IMR-90 (cell line): ENCODE data around the gene HEXD. TPM values are rescaled to one million over a fixed set of nuclear protein-coding genes. Genes with fewer than 3 reads are reported as not detected.

Experiments used
- ATAC-seq: fragments of 200-7000 bp; cut with Tn5 transposase; 2 replicates; pipeline ENCODE4 v1.9.1; 2020; ENCODE audit warnings: low read depth, mild to moderate bottlenecking, moderate library complexity
- BruUV-seq: library from RNA; stranded (reverse); fragments of 400-500 nt; replicated peaks from 2 replicates; lab custom pipeline; 2021; lab: Mats Ljungman, UMichigan
- CTCF ChIA-PET: fragments of 300-600 bp; formaldehyde crosslinking; extraction: SDS; loops from one replicate; lab custom pipeline; 2021; ENCODE audit warnings: antibody characterized with exemption; lab: Yijun Ruan, JAX
- POLR2A ChIA-PET: fragments of 300-600 bp; sonication (Branson Sonifier 250); formaldehyde crosslinking; loops from one replicate; lab custom pipeline; 2022; ENCODE audit warnings: antibody characterized with exemption; ENCODE audit not compliant: unreplicated experiment; lab: Charles Lee
- DNase-seq: peaks from one replicate; pipeline ENCODE4 v3.0.0; 2013
- H2AFZ ChIP-seq: replicated peaks from 2 replicates; pipeline ENCODE3; 2013; ENCODE audit warnings: low read length, mild to moderate bottlenecking; ENCODE audit not compliant: poor library complexity
- H2AK5ac ChIP-seq: 2 replicates; pipeline ENCODE4 v1.6.1; 2013; ENCODE audit warnings: low read depth, low read length, inconsistent platforms
- H2AK9ac ChIP-seq: replicated peaks from 2 replicates; pipeline ENCODE3; 2013; ENCODE audit warnings: mild to moderate bottlenecking, low read depth, low read length, moderate library complexity; ENCODE audit not compliant: poor library complexity
- H2BK120ac ChIP-seq: 2 replicates; pipeline ENCODE4 v1.6.1; 2013; ENCODE audit warnings: low read depth, low read length, inconsistent platforms
- H2BK15ac ChIP-seq: 3 replicates; pipeline ENCODE4 v1.6.1; 2013; ENCODE audit warnings: low read depth, low read length, inconsistent platforms
- H2BK20ac ChIP-seq: 2 replicates; pipeline ENCODE4 v1.6.1; 2013; ENCODE audit warnings: low read depth, mild to moderate bottlenecking, inconsistent platforms, low read length, moderate library complexity
- H2BK5ac ChIP-seq: 2 replicates; pipeline ENCODE4 v1.6.1; 2013; ENCODE audit warnings: mild to moderate bottlenecking, low read depth, low read length, inconsistent platforms; ENCODE audit not compliant: poor library complexity, severe bottlenecking
- H3K14ac ChIP-seq: replicated peaks from 2 replicates; pipeline ENCODE4 v1.6.1; 2013; ENCODE audit warnings: low read depth, low read length, inconsistent platforms
- H3K18ac ChIP-seq: 2 replicates; pipeline ENCODE4 v1.6.1; 2013; ENCODE audit warnings: low read depth, low read length, control low read depth
- H3K23ac ChIP-seq: 2 replicates; pipeline ENCODE4 v1.6.1; 2013; ENCODE audit warnings: low read depth, low read length, inconsistent platforms
- H3K27ac ChIP-seq: 2 replicates; pipeline ENCODE4 v1.5.1; 2013; ENCODE audit warnings: mild to moderate bottlenecking, control low read depth, low read length; ENCODE audit not compliant: insufficient read depth
- H3K27me3 ChIP-seq: 2 replicates; pipeline ENCODE4 v1.6.1; 2013; ENCODE audit warnings: low read length; ENCODE audit not compliant: control insufficient read depth, insufficient read depth
- H3K36me3 ChIP-seq: 2 replicates; pipeline ENCODE4 v1.6.1; 2013; ENCODE audit warnings: low read length, mixed read lengths; ENCODE audit not compliant: control insufficient read depth, insufficient read depth
- H3K4ac ChIP-seq: 2 replicates; pipeline ENCODE4 v1.6.1; 2013; ENCODE audit warnings: low read depth, low read length, inconsistent platforms
- H3K4me1 ChIP-seq: 2 replicates; pipeline ENCODE4 v1.6.1; 2013; ENCODE audit warnings: low read length, mixed read lengths; ENCODE audit not compliant: control insufficient read depth, insufficient read depth
- H3K4me2 ChIP-seq: 2 replicates; pipeline ENCODE4 v1.6.1; 2013; ENCODE audit warnings: low read depth, mild to moderate bottlenecking, control low read depth, low read length, moderate library complexity
- H3K4me3 ChIP-seq: 2 replicates; pipeline ENCODE4 v1.5.1; 2013; ENCODE audit warnings: low read depth, mild to moderate bottlenecking, control low read depth, low read length, moderate library complexity; ENCODE audit not compliant: insufficient read depth
- H3K56ac ChIP-seq: 2 replicates; pipeline ENCODE4 v1.6.1; 2013; ENCODE audit warnings: low read length, inconsistent platforms; ENCODE audit not compliant: insufficient read depth; ENCODE audit errors: extremely low read depth
- H3K79me1 ChIP-seq, 2 experiments: 2 replicates each; pipeline ENCODE4 v1.6.1; 2013; ENCODE audit warnings: low read length in 2 of 2, inconsistent platforms in 1 of 2, low read depth in 1 of 2
- H3K9ac ChIP-seq: 2 replicates; pipeline ENCODE4 v1.6.1; 2013; ENCODE audit warnings: low read depth, low read length, control low read depth
- H3K9me1 ChIP-seq: 2 replicates; pipeline ENCODE4 v1.6.1; 2013; ENCODE audit warnings: low read length, inconsistent platforms; ENCODE audit not compliant: insufficient read depth
- H3K9me3 ChIP-seq: 2 replicates; pipeline ENCODE4 v1.6.1; 2013; ENCODE audit warnings: low read length; ENCODE audit not compliant: control insufficient read depth, insufficient read depth
- H4K20me1 ChIP-seq: 2 replicates; pipeline ENCODE4 v1.6.1; 2013; ENCODE audit warnings: low read length, inconsistent platforms; ENCODE audit not compliant: insufficient read depth
- H4K5ac ChIP-seq: 2 replicates; pipeline ENCODE4 v1.6.1; 2013; ENCODE audit warnings: mild to moderate bottlenecking, low read depth, low read length, control low read depth
- H4K8ac ChIP-seq, 2 experiments: 2 replicates each; pipeline ENCODE4 v1.6.1; 2013; ENCODE audit warnings: low read depth in 2 of 2, low read length in 2 of 2, control low read depth in 1 of 2, inconsistent platforms in 1 of 2
- H4K91ac ChIP-seq: 2 replicates; pipeline ENCODE4 v1.6.1; 2013; ENCODE audit warnings: low read depth, low read length, inconsistent platforms; ENCODE audit not compliant: insufficient read depth
- BHLHE40 ChIP-seq: fragments of 150-350 bp; IDR thresholded peaks from 2 replicates; pipeline ENCODE4 v1.6.1; 2016; ENCODE audit warnings: mild to moderate bottlenecking, low read depth, low read length
- CEBPB ChIP-seq: IDR thresholded peaks from 2 replicates; pipeline ENCODE4 v1.6.1; 2012; ENCODE audit warnings: low read depth, low read length, improper control_type of control experiment
- CHD1 ChIP-seq: IDR thresholded peaks from 2 replicates; pipeline ENCODE4 v1.6.1; 2012; ENCODE audit warnings: low read depth, low read length, improper control_type of control experiment
- FOS ChIP-seq: fragments of 150-350 bp; IDR thresholded peaks from 2 replicates; pipeline ENCODE4 v1.6.1; 2016; ENCODE audit warnings: low read depth, low read length
- MAFK ChIP-seq: IDR thresholded peaks from 2 replicates; pipeline ENCODE4 v1.6.1; 2012; ENCODE audit warnings: low read depth, low read length, improper control_type of control experiment
- MXI1 ChIP-seq: IDR thresholded peaks from 2 replicates; pipeline ENCODE4 v1.6.1; 2012; ENCODE audit warnings: low read depth, mild to moderate bottlenecking, low read length, moderate library complexity, borderline replicate concordance
- NFE2L2 ChIP-seq: fragments of 150-350 bp; IDR thresholded peaks from 2 replicates; pipeline ENCODE4 v1.6.1; 2016; ENCODE audit warnings: low read depth, mild to moderate bottlenecking, low read length
- POLR2A ChIP-seq: IDR thresholded peaks from 2 replicates; pipeline ENCODE4 v1.6.1; 2012; ENCODE audit warnings: mild to moderate bottlenecking, low read depth, low read length
- RAD21 ChIP-seq: IDR thresholded peaks from 2 replicates; pipeline ENCODE4 v1.6.1; 2012; ENCODE audit warnings: low read length, improper control_type of control experiment
- RCOR1 ChIP-seq: IDR thresholded peaks from 2 replicates; pipeline ENCODE4 v1.6.1; 2012; ENCODE audit warnings: mild to moderate bottlenecking, low read length, improper control_type of control experiment; ENCODE audit not compliant: insufficient replicate concordance
- RFX5 ChIP-seq: IDR thresholded peaks from 2 replicates; pipeline ENCODE4 v1.8.0; 2012; ENCODE audit warnings: low read depth, mild to moderate bottlenecking, low read length, moderate library complexity
- SMC3 ChIP-seq: fragments of 150-350 bp; IDR thresholded peaks from 2 replicates; pipeline ENCODE4 v1.6.1; 2016; ENCODE audit warnings: low read depth, mild to moderate bottlenecking, antibody characterized with exemption, low read length, moderate library complexity
- WGBS, 2 experiments: methylation state at CpG; one replicate each; pipeline versions ENCODE4 v1.1.5 to v1.1.7; 2013; ENCODE audit warnings: missing lambda C conversion rate in 2 of 2; ENCODE audit not compliant: insufficient read length in 1 of 2; ENCODE audit errors: extremely low coverage in 2 of 2; 5-methylcytosine and 5-hydroxymethylcytosine counted together
- dilution Hi-C: fragments of 300-500 bp; cut with HindIII; formaldehyde crosslinking; loops from one replicate; pipeline ENCODE4 v1.14.3; 2018; ENCODE audit warnings: low sequenced_read_pairs; ENCODE audit not compliant: unreplicated experiment
- in situ Hi-C: fragments of 300-500 bp; cut with MboI; formaldehyde crosslinking; loops from 3 replicates; pipeline ENCODE4 v1.14.3; 2019; ENCODE audit warnings: low sequenced_read_pairs, inconsistent platforms, mixed read lengths
- intact Hi-C: fragments of 100-400 bp; cut with micrococcal nuclease; formaldehyde crosslinking; loops from 2 replicates; pipeline ENCODE4 v1.10.0; 2022
- polyA plus RNA-seq, 3 experiments: library from polyadenylated mRNA; depleted of rRNA; stranded (reverse); fragments of >200 nt; gene quantifications; 2 replicates each; pipeline ENCODE4 v1.2.3, GENCODE V29; 2012; ENCODE audit warnings: low replicate concordance in 1 of 3
- total RNA-seq: library from RNA; depleted of rRNA; stranded (reverse); fragments of >200 nt; gene quantifications from 2 replicates; pipeline ENCODE4 v1.2.3, GENCODE V29; 2012
- TF ChIP-seq, protein P1 (sequence below): fragments of 150-350 bp; IDR thresholded peaks from 2 replicates; pipeline ENCODE4 v1.6.1; 2017; ENCODE audit warnings: mild to moderate bottlenecking, antibody characterized with exemption, low read length, low read depth
- TF ChIP-seq, protein P2 (sequence below): conservative IDR thresholded peaks from 2 replicates; pipeline ENCODE4 v1.5.1; 2012; ENCODE audit warnings: mild to moderate bottlenecking, low read depth, low read length, improper control_type of control experiment
- TF ChIP-seq, protein P3 (sequence below): fragments of 150-350 bp; IDR thresholded peaks from 2 replicates; pipeline ENCODE4 v1.6.1; 2016; ENCODE audit warnings: low read depth, mild to moderate bottlenecking, low read length, moderate library complexity, borderline replicate concordance

Gene HEXD
- total and polyA plus RNA-seq, 2 of the 4 experiments (the other 2 are of a cell fraction), result 3.8 to 9.5 TPM

DNA sequence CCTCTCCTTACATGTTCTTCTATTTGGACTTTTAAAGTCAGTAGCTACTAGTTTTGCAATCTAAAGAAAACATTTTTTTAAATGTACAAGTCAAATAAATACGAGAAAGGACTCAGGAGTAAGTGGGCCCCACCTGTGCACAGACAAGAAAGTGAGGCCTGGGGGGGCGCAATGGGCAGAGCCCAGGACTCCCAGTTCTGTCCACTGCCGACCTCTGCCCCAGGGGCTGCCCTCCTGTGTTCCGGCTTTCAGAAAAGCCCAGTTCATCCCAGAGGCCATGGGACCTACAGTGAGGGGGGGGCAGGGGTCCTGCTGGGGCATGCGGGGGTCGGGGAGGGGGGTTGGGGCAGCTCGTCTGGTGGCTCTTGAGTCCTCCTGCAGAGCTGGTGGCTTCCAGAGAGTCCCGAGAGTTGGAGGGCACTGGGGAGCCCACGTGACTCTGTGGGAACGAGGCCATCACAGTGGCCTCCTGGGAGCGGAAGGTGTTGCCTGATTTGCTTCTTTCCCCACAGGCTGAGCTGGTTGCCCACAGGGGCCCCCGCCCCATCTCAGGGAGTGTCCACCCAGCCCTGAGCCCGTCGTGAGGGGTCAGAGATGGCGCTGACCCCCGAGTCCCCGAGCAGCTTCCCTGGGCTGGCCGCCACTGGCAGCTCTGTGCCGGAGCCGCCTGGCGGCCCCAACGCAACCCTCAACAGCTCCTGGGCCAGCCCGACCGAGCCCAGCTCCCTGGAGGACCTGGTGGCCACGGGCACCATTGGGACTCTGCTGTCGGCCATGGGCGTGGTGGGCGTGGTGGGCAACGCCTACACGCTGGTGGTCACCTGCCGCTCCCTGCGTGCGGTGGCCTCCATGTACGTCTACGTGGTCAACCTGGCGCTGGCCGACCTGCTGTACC lies 44.2 kb upstream of the HEXD start:
- no peak for DNase-seq
- ChIA-PET CTCF (interaction anchor here (0.6 kb wide), 1 partner anchor 16 kb away, joined by 5 read pairs; no protein-coding TSS in a partner anchor), POLR2A (no interaction called here)
- H3K4ac ChIP-seq, result no peak overlapping the region
- no peak for ATAC-seq
- no peaks in the 10 kb centered on the region for H3K9me3 ChIP-seq
- H3K56ac ChIP-seq, result no peak overlapping the region
- H3K4me3 ChIP-seq, result no peak overlapping the region
- no TSS peak for BruUV-seq
- no peaks in the 10 kb centered on the region for H4K20me1 ChIP-seq
- dilution Hi-C loops, result no loop called here
- H3K18ac ChIP-seq, result no peak overlapping the region
- intact Hi-C loops, result no loop called here
- H3K79me1 ChIP-seq, result no peaks in the 10 kb centered on the region
- H3K9ac ChIP-seq, result no peak overlapping the region
- H4K91ac ChIP-seq, result no peak overlapping the region
- H2AFZ ChIP-seq, result no peak overlapping the region
- no peak overlapping the region for H2BK20ac ChIP-seq
- no peak overlapping the region for H3K14ac ChIP-seq
- H4K8ac ChIP-seq, result no peak overlapping the region
- H4K5ac ChIP-seq, result no peak overlapping the region
- H3K4me1 ChIP-seq, result no peaks in the 10 kb centered on the region
- no peaks in the 10 kb centered on the region for H3K36me3 ChIP-seq
- no peak overlapping the region for H2BK5ac ChIP-seq
- H2BK15ac ChIP-seq, result no peak overlapping the region
- WGBS, 2 experiments, result 86% methylated on average over 26 of the region's 37 CpGs; no CpG with 5 or more reads in 1 of the 2 experiments
- peaks cover 72% of the 10 kb centered on the region for H3K27me3 ChIP-seq
- no peak overlapping the region for H2AK5ac ChIP-seq
- H3K23ac ChIP-seq, result no peak overlapping the region
- in situ Hi-C loops, result no loop called here
- no peak overlapping the region for H3K4me2 ChIP-seq
- no peak overlapping the region for H2BK120ac ChIP-seq
- H3K9me1 ChIP-seq, result no peaks in the 10 kb centered on the region
- no peak overlapping the region for H3K27ac ChIP-seq
- no peak overlapping the region for H2AK9ac ChIP-seq
- TF ChIP-seq FOS, result no peak
- no peak for TF ChIP-seq NFE2L2
- no peak for TF ChIP-seq RAD21
- TF ChIP-seq CHD1, result no peak
- no peak for TF ChIP-seq CEBPB
- no peak for TF ChIP-seq RFX5
- no peak for TF ChIP-seq RCOR1
- TF ChIP-seq BHLHE40, result no peak
- TF ChIP-seq, protein P1, sequence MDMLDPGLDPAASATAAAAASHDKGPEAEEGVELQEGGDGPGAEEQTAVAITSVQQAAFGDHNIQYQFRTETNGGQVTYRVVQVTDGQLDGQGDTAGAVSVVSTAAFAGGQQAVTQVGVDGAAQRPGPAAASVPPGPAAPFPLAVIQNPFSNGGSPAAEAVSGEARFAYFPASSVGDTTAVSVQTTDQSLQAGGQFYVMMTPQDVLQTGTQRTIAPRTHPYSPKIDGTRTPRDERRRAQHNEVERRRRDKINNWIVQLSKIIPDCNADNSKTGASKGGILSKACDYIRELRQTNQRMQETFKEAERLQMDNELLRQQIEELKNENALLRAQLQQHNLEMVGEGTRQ, result no peak
- TF ChIP-seq SMC3, result no peak
- no peak for TF ChIP-seq MAFK
- TF ChIP-seq, protein P2, sequence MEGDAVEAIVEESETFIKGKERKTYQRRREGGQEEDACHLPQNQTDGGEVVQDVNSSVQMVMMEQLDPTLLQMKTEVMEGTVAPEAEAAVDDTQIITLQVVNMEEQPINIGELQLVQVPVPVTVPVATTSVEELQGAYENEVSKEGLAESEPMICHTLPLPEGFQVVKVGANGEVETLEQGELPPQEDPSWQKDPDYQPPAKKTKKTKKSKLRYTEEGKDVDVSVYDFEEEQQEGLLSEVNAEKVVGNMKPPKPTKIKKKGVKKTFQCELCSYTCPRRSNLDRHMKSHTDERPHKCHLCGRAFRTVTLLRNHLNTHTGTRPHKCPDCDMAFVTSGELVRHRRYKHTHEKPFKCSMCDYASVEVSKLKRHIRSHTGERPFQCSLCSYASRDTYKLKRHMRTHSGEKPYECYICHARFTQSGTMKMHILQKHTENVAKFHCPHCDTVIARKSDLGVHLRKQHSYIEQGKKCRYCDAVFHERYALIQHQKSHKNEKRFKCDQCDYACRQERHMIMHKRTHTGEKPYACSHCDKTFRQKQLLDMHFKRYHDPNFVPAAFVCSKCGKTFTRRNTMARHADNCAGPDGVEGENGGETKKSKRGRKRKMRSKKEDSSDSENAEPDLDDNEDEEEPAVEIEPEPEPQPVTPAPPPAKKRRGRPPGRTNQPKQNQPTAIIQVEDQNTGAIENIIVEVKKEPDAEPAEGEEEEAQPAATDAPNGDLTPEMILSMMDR, result no peak
- TF ChIP-seq, protein P3, sequence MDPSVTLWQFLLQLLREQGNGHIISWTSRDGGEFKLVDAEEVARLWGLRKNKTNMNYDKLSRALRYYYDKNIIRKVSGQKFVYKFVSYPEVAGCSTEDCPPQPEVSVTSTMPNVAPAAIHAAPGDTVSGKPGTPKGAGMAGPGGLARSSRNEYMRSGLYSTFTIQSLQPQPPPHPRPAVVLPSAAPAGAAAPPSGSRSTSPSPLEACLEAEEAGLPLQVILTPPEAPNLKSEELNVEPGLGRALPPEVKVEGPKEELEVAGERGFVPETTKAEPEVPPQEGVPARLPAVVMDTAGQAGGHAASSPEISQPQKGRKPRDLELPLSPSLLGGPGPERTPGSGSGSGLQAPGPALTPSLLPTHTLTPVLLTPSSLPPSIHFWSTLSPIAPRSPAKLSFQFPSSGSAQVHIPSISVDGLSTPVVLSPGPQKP, result no peak
- no peak for TF ChIP-seq MXI1
- TF ChIP-seq POLR2A, result no peak
